DMS153 (cell line): ENCODE data around the gene NR2C2AP.
"Not testable (repeated sequence)": the region's sequence is repeated elsewhere in the genome, so short reads cannot be mapped to it uniquely, and the experiment has no call there.

ENCODE experiments used
- DNase-seq: peaks from one replicate; lab custom pipeline; 2025; lab: John Stamatoyannopoulos, UW

NR2C2AP gene, protein sequence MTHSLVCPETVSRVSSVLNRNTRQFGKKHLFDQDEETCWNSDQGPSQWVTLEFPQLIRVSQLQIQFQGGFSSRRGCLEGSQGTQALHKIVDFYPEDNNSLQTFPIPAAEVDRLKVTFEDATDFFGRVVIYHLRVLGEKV

GRCh38 chr19:19203012-19203856 is at the start of gene NR2C2AP:
Gene NR2C2AP, minus strand, starts transcription at chr19:19203414. Its CDS starts 354 bp downstream, at chr19:19203060.
- peak; percentile 72 for DNase-seq

- no peak for DNase-seq
Observed at GRCh38 chr19:19250196-19250801, 47.1 kb upstream of the NR2C2AP start.

GRCh38 chr19:19240476-19240875 is 37.3 kb upstream of the NR2C2AP start:
- DNase-seq: no peak

DNA sequence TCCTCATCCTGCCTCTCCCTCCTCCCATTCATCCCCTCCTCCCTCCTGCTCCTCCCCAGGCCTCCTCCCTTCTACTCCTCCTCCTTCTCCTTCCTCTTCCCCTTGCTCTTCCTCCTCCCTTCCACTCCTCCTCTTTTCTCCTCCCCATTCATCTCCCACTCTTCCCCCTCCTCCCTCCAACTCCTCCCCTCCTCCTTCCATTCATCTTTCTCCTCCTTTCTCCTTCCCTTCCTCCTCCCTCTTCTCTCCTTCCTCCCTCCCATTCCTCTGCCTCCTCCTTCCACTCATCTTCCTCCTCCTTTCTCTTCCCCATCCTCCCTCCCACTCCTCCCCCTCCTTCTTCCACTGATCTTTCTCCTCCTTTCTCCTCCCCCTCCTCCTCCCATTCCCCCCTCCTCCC is 36.5 kb upstream of the NR2C2AP start:
- no peak for DNase-seq

DNA sequence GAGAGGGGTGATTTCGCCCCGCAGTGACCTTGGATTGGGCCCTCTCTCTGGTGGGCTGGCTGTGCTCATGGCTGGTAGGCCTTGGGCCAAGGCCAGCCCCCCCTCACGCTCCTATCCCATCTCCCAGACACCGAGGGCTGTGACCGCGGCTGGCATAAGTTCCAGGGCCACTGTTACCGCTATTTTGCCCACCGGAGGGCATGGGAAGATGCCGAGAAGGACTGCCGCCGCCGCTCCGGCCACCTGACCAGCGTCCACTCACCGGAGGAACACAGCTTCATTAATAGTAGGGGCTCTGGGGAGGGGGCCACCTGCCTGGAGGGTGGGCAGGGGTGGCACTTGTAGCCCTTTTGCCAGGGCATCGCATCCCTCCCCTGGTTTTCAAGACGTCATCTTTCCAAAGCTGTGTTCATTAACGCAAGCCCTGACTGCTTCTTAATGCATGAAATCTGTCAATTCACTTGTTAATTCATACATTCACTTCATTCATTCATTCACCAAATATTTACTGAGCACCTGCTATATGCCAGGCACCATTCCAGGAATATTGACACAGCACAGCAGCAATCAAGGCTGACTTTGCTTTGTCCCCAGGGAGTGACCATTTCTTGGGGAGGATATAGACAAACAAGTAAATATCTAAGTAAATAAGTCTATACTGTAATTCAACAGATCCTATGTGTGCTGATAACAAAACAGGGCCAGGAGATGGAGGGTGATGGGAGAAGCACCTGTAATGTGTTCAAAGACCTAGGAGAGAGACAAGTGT is 35.1 kb upstream of the NR2C2AP start:
- DNase-seq: no peak

- no peak for DNase-seq
Observed at GRCh38 chr19:19236173-19236572, 33.0 kb upstream of the NR2C2AP start.

DNA sequence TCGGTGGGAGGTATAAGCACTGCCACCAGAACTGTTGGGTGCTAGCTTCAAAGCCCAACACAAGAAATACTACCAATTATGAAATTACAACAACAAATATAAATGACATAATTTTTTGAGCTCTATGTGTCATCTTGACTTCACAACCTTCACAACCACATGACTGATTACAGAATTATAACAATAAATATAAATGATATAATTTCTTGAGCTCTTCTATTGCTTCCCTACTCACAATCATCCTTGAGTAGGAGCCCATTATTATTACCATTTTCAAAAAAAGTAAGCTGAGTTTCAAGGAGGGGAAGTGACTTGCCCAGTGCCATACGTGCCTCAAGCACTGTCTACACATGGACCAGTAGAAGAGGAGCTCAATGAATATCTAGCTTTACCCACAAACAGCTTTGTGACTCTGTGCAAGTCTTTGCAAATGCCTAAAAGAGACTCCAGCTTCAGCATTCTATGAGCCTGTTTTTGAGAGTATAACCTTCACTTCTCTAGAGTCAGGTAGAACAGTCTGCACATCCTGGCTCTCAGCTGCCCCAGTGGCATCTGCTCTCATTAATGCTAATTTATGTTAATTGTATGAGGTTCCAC is 31.1 kb upstream of the NR2C2AP start:
- DNase-seq: no peak

GRCh38 chr19:19232261-19232721 is 29.1 kb upstream of the NR2C2AP start:
- no peak for DNase-seq

DNA sequence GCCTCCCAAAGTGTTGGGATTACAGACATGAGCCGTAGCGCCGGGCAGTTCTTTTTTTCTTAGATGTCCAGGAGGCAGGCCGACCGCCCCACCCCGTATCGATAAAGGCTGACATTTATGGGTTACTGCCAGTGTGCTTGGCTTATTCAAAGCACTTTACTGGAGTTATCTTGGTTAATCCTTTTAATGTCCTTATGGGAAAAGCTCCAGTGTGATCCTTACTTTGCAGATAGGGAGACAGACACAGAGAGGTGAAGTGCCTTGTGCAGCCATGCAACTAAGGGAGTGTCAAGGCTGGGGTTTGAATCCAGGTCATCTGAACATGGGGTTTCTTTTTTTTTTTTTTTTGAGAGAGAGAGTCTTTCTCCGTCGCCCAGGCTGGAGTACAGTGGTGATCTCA is 27.8 kb upstream of the NR2C2AP start:
- DNase-seq: no peak

GRCh38 chr19:19229701-19230100 is 26.5 kb upstream of the NR2C2AP start:
- no peak for DNase-seq

GRCh38 chr19:19227217-19227616 is 24.0 kb upstream of the NR2C2AP start:
- no peak for DNase-seq

- no peak for DNase-seq
Observed at GRCh38 chr19:19226663-19227062, 23.4 kb upstream of the NR2C2AP start.

- DNase-seq: no peak
Observed at GRCh38 chr19:19226204-19226603, 23.0 kb upstream of the NR2C2AP start.

GRCh38 chr19:19224852-19225494 is 21.8 kb upstream of the NR2C2AP start:
- peak; percentile 85 for DNase-seq

- DNase-seq: no peak
Observed at GRCh38 chr19:19224150-19224851, 21.1 kb upstream of the NR2C2AP start.

DNA sequence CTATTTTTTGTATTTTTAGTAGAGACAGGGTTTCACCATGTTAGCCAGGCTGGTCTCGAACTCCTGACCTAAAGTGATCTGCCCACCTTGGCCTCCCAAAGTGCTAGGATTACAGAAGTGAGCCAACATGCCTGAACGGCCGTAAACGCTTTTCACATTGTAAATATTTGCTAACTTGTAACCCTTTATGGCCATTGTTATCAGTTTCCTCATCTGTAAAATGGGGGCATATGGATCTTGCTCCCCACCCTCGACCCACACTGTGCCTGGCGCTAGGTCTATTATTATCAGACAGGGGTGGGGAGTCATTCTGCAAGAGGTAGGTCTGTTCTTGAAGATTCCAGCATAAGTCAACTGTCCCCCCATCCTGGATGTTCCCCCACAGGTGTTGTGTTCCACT is 20.4 kb upstream of the NR2C2AP start:
- no peak for DNase-seq

DNA sequence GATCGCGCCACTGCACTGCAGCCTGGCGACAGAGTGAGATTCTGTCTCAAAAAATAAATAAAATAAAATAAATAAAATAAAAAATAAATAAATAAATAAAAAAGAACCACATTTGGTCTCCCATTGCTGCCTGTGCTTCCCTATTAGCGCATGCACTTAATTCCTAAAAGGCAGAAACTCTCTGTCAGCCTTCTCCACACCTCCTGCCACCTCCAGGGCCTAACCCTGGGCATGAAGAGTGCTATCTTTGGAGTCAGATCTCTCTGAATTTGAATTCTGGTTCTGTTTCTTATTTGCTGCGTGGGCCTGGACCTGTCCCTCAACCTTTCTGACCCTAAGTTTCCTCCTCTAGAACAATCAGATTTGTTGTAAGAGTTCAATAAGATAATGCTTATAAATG is 19.8 kb upstream of the NR2C2AP start:
- DNase-seq: no peak

- not testable (repeated sequence) for DNase-seq
Observed at GRCh38 chr19:19221000-19221399, 17.8 kb upstream of the NR2C2AP start.

GRCh38 chr19:19218911-19219310 is 15.7 kb upstream of the NR2C2AP start:
- no peak for DNase-seq

DNA sequence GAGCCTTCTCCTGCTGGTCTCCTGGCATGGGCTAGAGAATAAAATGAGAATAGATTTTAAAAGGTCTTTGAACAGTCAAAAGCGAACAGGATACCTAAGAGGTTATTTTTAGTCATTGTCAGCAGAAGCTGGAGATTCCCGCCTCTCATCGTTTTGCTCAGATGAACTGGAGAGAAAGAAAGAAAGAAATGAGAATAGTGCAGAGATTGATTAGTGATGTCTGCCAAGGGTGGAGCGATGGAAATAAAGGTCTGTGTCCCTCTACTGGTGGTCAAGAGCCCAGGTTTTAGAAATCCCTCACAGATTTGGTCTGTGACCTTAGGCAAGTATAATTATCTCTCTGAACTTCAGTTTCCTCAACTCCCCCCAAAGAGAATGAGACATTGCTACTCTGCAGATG is 13.9 kb upstream of the NR2C2AP start:
- DNase-seq: no peak

GRCh38 chr19:19215792-19216191 is 12.6 kb upstream of the NR2C2AP start:
- no peak for DNase-seq
